Measurements from ENCODE around the gene SGPL1. TPM values are rescaled to one million over a fixed set of nuclear protein-coding genes. Genes with fewer than 3 reads are reported as not detected.
A peak's percentile ranks its signal among the peaks of the same experiment; 100 is the strongest.

The SGPL1 gene
- total RNA-seq, 2 donors from 2014 or later, result 8.9 to 9.7 TPM

GRCh38 chr10:70795613-70796012 is 20.1 kb upstream of the SGPL1 start:
- Histone ChIP-seq H3K27me3 (no peaks in the 10 kb centered on the region), H3K4me3 (no peak overlapping the region), H3K9me3 (no peaks in the 10 kb centered on the region), H3K4me1 (no peaks in the 10 kb centered on the region), H3K36me3 (no peaks in the 10 kb centered on the region), H3K27ac (no peak overlapping the region)
- no peak for TF ChIP-seq CTCF (IDR thresholded peaks at IDR 0.05)
- no peak for DNase-seq (ENCODE audit: low spot score)

GRCh38 chr10:70797840-70798239 is 17.9 kb upstream of the SGPL1 start:
- no peak for DNase-seq (ENCODE audit: low spot score)
- no peak for TF ChIP-seq CTCF (IDR thresholded peaks at IDR 0.05)

GRCh38 chr10:70799124-70799523 is 16.6 kb upstream of the SGPL1 start:
- Histone ChIP-seq H3K4me3 (no peak overlapping the region), H3K9me3 (no peaks in the 10 kb centered on the region), H3K27ac (no peak overlapping the region), H3K36me3 (no peaks in the 10 kb centered on the region), H3K27me3 (no peaks in the 10 kb centered on the region), H3K4me1 (no peaks in the 10 kb centered on the region)
- no peak for TF ChIP-seq CTCF (IDR thresholded peaks at IDR 0.05)
- peak; percentile 53 for DNase-seq (ENCODE audit: low spot score)

More at GRCh38 chr10:70797840-70798239, 17.9 kb upstream of the SGPL1 start:
- H3K27ac ChIP-seq, result no peak overlapping the region
- no peaks in the 10 kb centered on the region for H3K4me1 ChIP-seq
- H3K4me3 ChIP-seq, result no peak overlapping the region
- H3K9me3 ChIP-seq, result no peaks in the 10 kb centered on the region
- H3K27me3 ChIP-seq, result no peaks in the 10 kb centered on the region
- no peaks in the 10 kb centered on the region for H3K36me3 ChIP-seq

GRCh38 chr10:70801854-70802253 is 13.9 kb upstream of the SGPL1 start:
- DNase-seq (ENCODE audit: low spot score), result no peak
- Histone ChIP-seq H3K27me3 (no peaks in the 10 kb centered on the region), H3K36me3 (no peaks in the 10 kb centered on the region), H3K4me1 (no peaks in the 10 kb centered on the region), H3K4me3 (no peak overlapping the region), H3K9me3 (no peaks in the 10 kb centered on the region), H3K27ac (no peak overlapping the region)
- no peak for TF ChIP-seq CTCF (IDR thresholded peaks at IDR 0.05)

- no peak overlapping the region for H3K27ac ChIP-seq
- TF ChIP-seq CTCF (IDR thresholded peaks at IDR 0.05), result no peak
- no peaks in the 10 kb centered on the region for H3K36me3 ChIP-seq
- DNase-seq (ENCODE audit: low spot score), result no peak
- no peaks in the 10 kb centered on the region for H3K27me3 ChIP-seq
- no peaks in the 10 kb centered on the region for H3K4me1 ChIP-seq
- no peak overlapping the region for H3K4me3 ChIP-seq
- H3K9me3 ChIP-seq, result no peaks in the 10 kb centered on the region
Observed at GRCh38 chr10:70803775-70804420, 11.8 kb upstream of the SGPL1 start.

- no peak for TF ChIP-seq CTCF (IDR thresholded peaks at IDR 0.05)
- Histone ChIP-seq H3K27me3 (no peaks in the 10 kb centered on the region), H3K27ac (no peak overlapping the region), H3K9me3 (no peaks in the 10 kb centered on the region), H3K36me3 (no peaks in the 10 kb centered on the region), H3K4me3 (no peak overlapping the region), H3K4me1 (no peaks in the 10 kb centered on the region)
- DNase-seq (ENCODE audit: low spot score), result no peak
Observed at GRCh38 chr10:70804421-70804808, 11.3 kb upstream of the SGPL1 start.
